GM13977 (cell line): ENCODE data around the gene HDGF.

ENCODE experiments used
- DNase-seq: peaks from one replicate; pipeline ENCODE4 v3.0.0; 2012; ENCODE audit warnings: low spot score
- in situ Hi-C: fragments of 300-500 bp; cut with MboI; formaldehyde crosslinking; loops from one replicate; pipeline ENCODE4 v1.12.0; 2022; ENCODE audit warnings: low sequenced_read_pairs, low pct_unique_long_range_greater_than_20kb, mixed read lengths, inconsistent platforms; ENCODE audit not compliant: unreplicated experiment
- TF ChIP-seq, protein P1 (sequence below): IDR thresholded peaks from 2 replicates; pipeline ENCODE4 v1.5.1; 2012; ENCODE audit warnings: mild to moderate bottlenecking, control low read depth; ENCODE audit not compliant: insufficient read depth; ENCODE audit errors: extremely low read depth, missing control alignments

Gene HDGF

DNA sequence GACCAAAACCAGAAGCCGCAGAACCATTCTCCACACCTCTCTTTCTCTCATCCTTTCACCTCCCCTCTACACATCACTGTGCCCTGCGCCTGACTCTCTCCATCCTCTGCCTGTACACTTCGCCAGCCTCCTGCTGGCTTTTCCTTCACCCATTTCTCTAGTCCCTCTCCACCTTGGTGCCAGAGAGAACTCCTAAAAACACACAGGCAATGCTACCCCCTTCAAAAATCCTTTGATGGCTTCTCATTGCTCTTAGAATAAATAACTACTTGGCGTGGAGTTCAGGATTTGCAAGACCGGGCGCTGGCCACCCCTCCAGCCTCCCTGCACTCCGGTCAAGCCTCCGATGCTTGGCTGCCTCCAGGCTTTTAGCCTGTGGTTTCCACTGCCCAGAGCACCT lies 54.7 kb downstream of the HDGF start:
- in situ Hi-C loops: no loop called here
- TF ChIP-seq, protein P1, sequence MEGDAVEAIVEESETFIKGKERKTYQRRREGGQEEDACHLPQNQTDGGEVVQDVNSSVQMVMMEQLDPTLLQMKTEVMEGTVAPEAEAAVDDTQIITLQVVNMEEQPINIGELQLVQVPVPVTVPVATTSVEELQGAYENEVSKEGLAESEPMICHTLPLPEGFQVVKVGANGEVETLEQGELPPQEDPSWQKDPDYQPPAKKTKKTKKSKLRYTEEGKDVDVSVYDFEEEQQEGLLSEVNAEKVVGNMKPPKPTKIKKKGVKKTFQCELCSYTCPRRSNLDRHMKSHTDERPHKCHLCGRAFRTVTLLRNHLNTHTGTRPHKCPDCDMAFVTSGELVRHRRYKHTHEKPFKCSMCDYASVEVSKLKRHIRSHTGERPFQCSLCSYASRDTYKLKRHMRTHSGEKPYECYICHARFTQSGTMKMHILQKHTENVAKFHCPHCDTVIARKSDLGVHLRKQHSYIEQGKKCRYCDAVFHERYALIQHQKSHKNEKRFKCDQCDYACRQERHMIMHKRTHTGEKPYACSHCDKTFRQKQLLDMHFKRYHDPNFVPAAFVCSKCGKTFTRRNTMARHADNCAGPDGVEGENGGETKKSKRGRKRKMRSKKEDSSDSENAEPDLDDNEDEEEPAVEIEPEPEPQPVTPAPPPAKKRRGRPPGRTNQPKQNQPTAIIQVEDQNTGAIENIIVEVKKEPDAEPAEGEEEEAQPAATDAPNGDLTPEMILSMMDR: no peak
- DNase-seq: no peak

DNA sequence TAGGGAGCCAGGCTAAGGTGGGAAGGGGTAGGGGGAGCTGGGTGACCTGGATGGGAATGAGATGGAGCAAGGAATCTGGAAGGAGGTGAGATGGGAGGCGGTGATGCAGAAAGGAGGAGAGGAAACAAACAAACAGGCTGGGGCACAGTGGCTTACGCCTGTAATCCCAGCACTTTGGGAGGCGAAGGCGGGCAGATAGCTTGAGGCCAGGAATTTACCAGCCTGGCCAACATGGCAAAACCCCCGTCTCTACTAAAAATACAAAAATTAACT lies 56.8 kb downstream of the HDGF start:
- no peak for DNase-seq
- in situ Hi-C loops: no loop called here
- TF ChIP-seq, protein P1: no peak

DNA sequence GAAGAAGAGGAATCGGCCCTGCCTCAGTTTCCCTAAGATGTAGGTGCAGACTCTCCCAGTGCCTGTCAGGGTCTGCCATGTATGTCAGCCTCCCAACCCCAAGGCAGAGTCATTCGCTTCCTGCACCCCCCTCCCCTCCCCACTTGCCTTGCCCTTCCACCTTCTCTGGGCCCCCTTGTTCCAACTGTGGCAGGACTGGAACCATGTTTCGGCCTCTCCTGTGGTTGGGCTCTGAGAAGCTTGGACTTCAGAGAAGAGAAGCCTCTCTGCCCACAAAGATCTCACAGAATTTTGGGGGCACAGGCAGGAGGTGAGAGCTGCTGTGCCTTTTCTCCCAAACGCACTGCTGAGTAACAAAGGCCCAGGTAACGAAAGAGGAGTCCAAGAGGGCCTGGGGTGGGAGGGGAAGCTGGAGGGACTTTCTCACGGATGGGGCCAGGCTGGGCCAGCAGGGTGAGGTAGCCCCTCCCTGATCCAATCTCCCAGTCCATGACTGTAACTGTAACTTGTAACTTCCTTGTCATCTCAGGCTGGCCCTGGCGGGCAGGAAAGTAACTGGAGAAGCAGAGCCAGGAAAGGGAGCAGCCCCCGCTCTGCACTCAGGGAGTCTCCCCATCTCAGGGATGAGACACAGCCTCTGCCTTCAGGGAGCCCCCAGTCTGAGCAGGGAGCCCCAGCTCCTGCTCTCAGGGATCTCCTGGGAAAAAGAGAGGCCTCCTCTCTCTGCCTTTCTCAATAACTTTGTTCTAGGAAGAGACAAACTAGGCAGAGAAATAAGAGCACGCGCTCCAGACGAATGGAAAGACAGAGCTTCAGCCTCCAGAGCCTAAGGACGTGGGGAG lies 57.4 kb downstream of the HDGF start:
- in situ Hi-C loops: no loop called here
- DNase-seq: no peak

DNA sequence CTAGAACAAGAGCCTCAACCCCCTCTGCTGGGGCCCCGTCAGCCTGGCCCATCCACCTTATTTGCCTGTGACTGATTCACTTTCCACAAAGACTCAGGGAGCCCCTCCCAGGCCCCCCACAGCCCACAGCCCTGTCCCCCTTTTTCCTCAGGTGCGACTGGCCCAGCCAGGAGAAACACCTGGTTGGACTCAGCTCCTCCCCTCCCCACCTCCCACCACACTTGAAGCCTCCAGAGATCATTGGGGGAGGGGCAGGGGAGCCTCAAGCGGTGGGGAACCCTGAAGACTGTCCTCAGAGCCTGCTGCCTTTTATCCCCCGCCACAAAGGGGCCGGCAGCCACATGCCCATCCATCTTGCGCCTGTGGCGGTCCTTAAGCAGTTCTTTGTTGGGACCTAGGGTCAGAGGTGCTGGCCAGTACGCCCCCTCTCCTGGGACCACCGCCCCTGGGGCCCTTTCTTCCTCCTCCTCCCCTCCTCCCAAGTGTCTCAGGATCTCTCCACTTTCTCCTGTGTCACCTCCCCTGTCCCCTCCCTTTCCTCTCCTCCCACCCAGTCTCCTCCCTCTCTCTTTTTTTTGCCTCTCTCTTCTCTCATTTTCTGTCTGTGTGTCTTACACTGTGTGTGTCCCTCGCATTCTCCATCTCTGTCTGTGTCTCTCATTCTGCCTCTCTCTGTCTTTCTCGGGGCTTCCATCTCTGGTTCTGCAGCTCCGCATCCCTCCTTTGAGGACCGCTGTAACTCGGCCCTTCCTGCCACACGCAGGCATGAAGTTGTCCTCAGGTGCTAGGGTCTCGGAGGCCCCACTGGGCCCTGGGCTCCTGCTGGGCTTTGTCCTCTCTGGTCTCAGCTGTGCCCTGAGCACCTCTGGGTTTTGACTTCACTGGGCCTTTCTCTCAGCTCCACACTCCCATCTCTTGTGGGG lies 58.3 kb downstream of the HDGF start:
- in situ Hi-C loops: no loop called here
- TF ChIP-seq, protein P1: no peak
- DNase-seq: no peak

More for the DNA sequence above, 57.4 kb downstream of the HDGF start:
- TF ChIP-seq, protein P1: no peak

DNA sequence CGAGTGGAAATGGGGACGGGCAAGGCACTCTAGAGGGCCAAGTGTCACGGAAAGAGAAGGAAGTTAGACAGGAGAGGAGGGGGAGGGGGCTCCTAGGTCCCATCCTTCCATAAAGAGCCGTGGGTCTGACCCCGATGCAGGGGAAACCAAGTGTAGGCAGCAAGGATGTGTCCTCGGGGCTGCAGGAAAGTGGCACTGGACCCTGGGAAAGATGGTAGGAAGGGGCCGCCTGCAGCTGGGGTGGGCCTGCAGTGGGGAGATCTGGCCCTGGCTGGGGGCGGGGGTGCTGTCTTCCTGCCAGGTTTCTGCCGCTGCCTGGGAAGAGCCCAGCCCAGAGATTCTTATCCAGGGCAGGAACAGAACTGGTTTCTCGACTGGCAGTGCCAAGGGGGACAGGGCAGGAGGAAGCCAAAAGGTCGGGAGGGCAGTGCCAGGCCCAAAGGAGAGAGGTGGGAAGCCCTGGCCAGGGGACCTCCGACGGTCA lies 59.0 kb downstream of the HDGF start:
- no peak for DNase-seq
- in situ Hi-C loops: no loop called here

More for the DNA sequence above, 59.0 kb downstream of the HDGF start:
- TF ChIP-seq, protein P1: no peak
